ENCODE results near the gene EVA1B. TPM values are rescaled to one million over a fixed set of nuclear protein-coding genes. Genes with fewer than 3 reads are reported as not detected.
A peak's percentile ranks its signal among the peaks of the same experiment; 100 is the strongest.

EVA1B gene
- total RNA-seq = 1 to 10 TPM; 2.7 to 3.1 TPM

- Mint-ChIP-seq H3K27me3 (peaks cover 3% of the 10 kb centered on the region), H3K9me3 (ENCODE audit: low read depth) (no peaks in the 10 kb centered on the region), H3K4me3 (peak within 1 kb of the TSS; percentile 66), H3K36me3 (ENCODE audit: low read depth) (peaks cover 7% of the 10 kb centered on the region), H3K27ac (no peak within 1 kb of the TSS), H3K4me1 (peaks cover 22% of the 10 kb centered on the region)
- ChIA-PET POLR2A (interaction anchor here (0.6 to 1.5 kb wide), 6 partner anchors 20 to 132 kb away, joined by 3 to 6 read pairs (median 3); partner anchors contain the start of gene THRAP3), CTCF (interaction anchor here (0.5 to 2.2 kb wide), 4 partner anchors 24 to 314 kb away, joined by 3 to 7 read pairs (median 3); no protein-coding TSS in a partner anchor)
- intact Hi-C loops (cut with DNase I, micrococcal nuclease) = loop anchor here (1.0 to 2.0 kb wide), 2 partner anchors 16 to 17 kb away; partner anchors contain the start of gene SH3D21 (in 1 of the 2)
- ATAC-seq (peak; percentile 45), DNase-seq (peak; percentile 72)
These were observed at the start of gene EVA1B for GRCh38 chr1:36323636-36324352. TSS of gene EVA1B (minus strand) at chr1:36323645. CDS start at chr1:36323037, 608 bp downstream.

GRCh38 chr1:36372617-36373016, 49.2 kb upstream of the EVA1B start:
- H3K4me3 Mint-ChIP-seq = no peak overlapping the region
- H3K27me3 Mint-ChIP-seq = no peaks in the 10 kb centered on the region
- H3K4me1 Mint-ChIP-seq = peaks cover 66% of the 10 kb centered on the region
- ATAC-seq = no peak
- ChIA-PET CTCF (interaction anchor here (0.6 to 1.1 kb wide), 2 partner anchors 9 to 30 kb away, joined by 3 to 4 read pairs; no protein-coding TSS in a partner anchor), POLR2A (no interaction called here)
- no peaks in the 10 kb centered on the region for H3K9me3 Mint-ChIP-seq (ENCODE audit: low read depth)
- intact Hi-C loops (cut with DNase I, micrococcal nuclease) = no loop called here
- H3K36me3 Mint-ChIP-seq (ENCODE audit: low read depth) = peaks cover 11% of the 10 kb centered on the region
- H3K27ac Mint-ChIP-seq = peak overlapping the region; percentile 56
- DNase-seq = no peak

GRCh38 chr1:36369061-36369861, 45.8 kb upstream of the EVA1B start:
- POLR2A ChIA-PET = interaction anchor here (0.5 to 1.6 kb wide), 4 partner anchors 17 to 98 kb away, joined by 3 to 6 read pairs (median 4); no protein-coding TSS in a partner anchor
- H3K27ac Mint-ChIP-seq = peak overlapping the region; percentile 76
- no peaks in the 10 kb centered on the region for H3K27me3 Mint-ChIP-seq
- no peak overlapping the region for H3K4me3 Mint-ChIP-seq
- peaks cover 69% of the 10 kb centered on the region for H3K4me1 Mint-ChIP-seq
- intact Hi-C loops (cut with DNase I, micrococcal nuclease) = loop anchor here (1.0 to 5.0 kb wide), 8 partner anchors 18 to 270 kb away; partner anchors contain the start of genes SH3D21 (in 1 of the 2) and TRAPPC3 (in 1 of the 2)
- no peaks in the 10 kb centered on the region for H3K9me3 Mint-ChIP-seq (ENCODE audit: low read depth)
- CTCF ChIA-PET = interaction anchor here (0.6 to 4.1 kb wide), 15 partner anchors 9 to 208 kb away, joined by 3 to 31 read pairs (median 4); partner anchors contain the start of genes EVA1B and STK40
- peaks cover 10% of the 10 kb centered on the region for H3K36me3 Mint-ChIP-seq (ENCODE audit: low read depth)
- peak; percentile 35 for ATAC-seq
- peak; percentile 92 for DNase-seq

GRCh38 chr1:36367798-36368197, 44.4 kb upstream of the EVA1B start:
- DNase-seq = no peak
- H3K4me1 Mint-ChIP-seq = peaks cover 55% of the 10 kb centered on the region
- H3K27me3 Mint-ChIP-seq = no peaks in the 10 kb centered on the region
- H3K27ac Mint-ChIP-seq = peak overlapping the region; percentile 87
- CTCF ChIA-PET = interaction anchor here (0.7 to 4.1 kb wide), 12 partner anchors 9 to 271 kb away, joined by 3 to 31 read pairs (median 5); partner anchors contain the start of genes STK40 and TRAPPC3
- H3K9me3 Mint-ChIP-seq (ENCODE audit: low read depth) = no peaks in the 10 kb centered on the region
- intact Hi-C loops (cut with DNase I, micrococcal nuclease) = loop anchor here (2.0 to 5.0 kb wide), 4 partner anchors 17 to 60 kb away; partner anchors contain the start of gene SH3D21 (in 1 of the 2)
- no peak for ATAC-seq
- no peak overlapping the region for H3K4me3 Mint-ChIP-seq
- POLR2A ChIA-PET = interaction anchor here (0.6 to 1.6 kb wide), 2 partner anchors 19 to 277 kb away, joined by 4 to 5 read pairs; no protein-coding TSS in a partner anchor
- H3K36me3 Mint-ChIP-seq (ENCODE audit: low read depth) = peaks cover 15% of the 10 kb centered on the region

GRCh38 chr1:36367066-36367465, 43.6 kb upstream of the EVA1B start:
- POLR2A ChIA-PET = interaction anchor here (0.6 to 1.2 kb wide), 4 partner anchors 20 to 105 kb away, joined by 3 to 9 read pairs (median 4); no protein-coding TSS in a partner anchor
- Mint-ChIP-seq H3K9me3 (ENCODE audit: low read depth) (no peaks in the 10 kb centered on the region), H3K27ac (peak overlapping the region; percentile 87), H3K36me3 (ENCODE audit: low read depth) (peaks cover 17% of the 10 kb centered on the region), H3K4me1 (peaks cover 50% of the 10 kb centered on the region), H3K4me3 (no peak overlapping the region), H3K27me3 (no peaks in the 10 kb centered on the region)
- intact Hi-C loops (cut with DNase I, micrococcal nuclease) = loop anchor here in 1 of 2 experiments (5.0 kb wide), 1 partner anchor 60 kb away; the partner anchor contains the start of gene SH3D21
- ATAC-seq = no peak
- no peak for DNase-seq
- CTCF ChIA-PET = interaction anchor here (0.5 to 4.1 kb wide), 10 partner anchors 11 to 485 kb away, joined by 3 to 31 read pairs (median 5); partner anchors contain the start of gene STK40

GRCh38 chr1:36366091-36366661, 42.7 kb upstream of the EVA1B start:
- ATAC-seq = peak; percentile 86
- ChIA-PET POLR2A (interaction anchor here (0.6 to 1.2 kb wide), 6 partner anchors 21 to 1135 kb away, joined by 3 to 9 read pairs (median 4); partner anchors contain the start of gene TRAPPC3), CTCF (interaction anchor here (0.6 to 4.1 kb wide), 9 partner anchors 12 to 484 kb away, joined by 3 to 31 read pairs (median 3); no protein-coding TSS in a partner anchor)
- intact Hi-C loops (cut with DNase I, micrococcal nuclease) = loop anchor here in 1 of 2 experiments (5.0 kb wide), 1 partner anchor 59 kb away; the partner anchor contains the start of gene SH3D21
- H3K9me3 Mint-ChIP-seq (ENCODE audit: low read depth) = no peaks in the 10 kb centered on the region
- DNase-seq = peak; percentile 73
- peaks cover 24% of the 10 kb centered on the region for H3K36me3 Mint-ChIP-seq (ENCODE audit: low read depth)
- peak overlapping the region; percentile 87 for H3K27ac Mint-ChIP-seq
- peaks cover 50% of the 10 kb centered on the region for H3K4me1 Mint-ChIP-seq
- no peaks in the 10 kb centered on the region for H3K27me3 Mint-ChIP-seq
- no peak overlapping the region for H3K4me3 Mint-ChIP-seq

GRCh38 chr1:36365381-36365780, 41.9 kb upstream of the EVA1B start:
- no peak for DNase-seq
- no peaks in the 10 kb centered on the region for H3K27me3 Mint-ChIP-seq
- intact Hi-C loops (cut with DNase I, micrococcal nuclease) = loop anchor here in 1 of 2 experiments (5.0 kb wide), 1 partner anchor 58 kb away; the partner anchor contains the start of gene SH3D21
- peak overlapping the region; percentile 87 for H3K27ac Mint-ChIP-seq
- ChIA-PET CTCF (interaction anchor here (0.7 to 0.9 kb wide), 2 partner anchors 22 to 54 kb away, joined by 3 read pairs; no protein-coding TSS in a partner anchor), POLR2A (no interaction called here)
- H3K4me3 Mint-ChIP-seq = no peak overlapping the region
- ATAC-seq = no peak
- H3K4me1 Mint-ChIP-seq = peaks cover 52% of the 10 kb centered on the region
- H3K36me3 Mint-ChIP-seq (ENCODE audit: low read depth) = peaks cover 27% of the 10 kb centered on the region
- H3K9me3 Mint-ChIP-seq (ENCODE audit: low read depth) = no peaks in the 10 kb centered on the region

GRCh38 chr1:36359911-36360550, 36.6 kb upstream of the EVA1B start:
- CTCF ChIA-PET = interaction anchor here (1.1 to 2.1 kb wide), 3 partner anchors 8 to 71 kb away, joined by 3 to 10 read pairs (median 4); no protein-coding TSS in a partner anchor
- DNase-seq (peak; percentile 64), ATAC-seq (peak; percentile 97)
- Mint-ChIP-seq H3K9me3 (ENCODE audit: low read depth) (no peaks in the 10 kb centered on the region), H3K27ac (peak overlapping the region; percentile 85), H3K4me1 (peaks cover 15% of the 10 kb centered on the region), H3K36me3 (ENCODE audit: low read depth) (peaks cover 34% of the 10 kb centered on the region), H3K27me3 (no peaks in the 10 kb centered on the region), H3K4me3 (no peak overlapping the region)
- POLR2A ChIA-PET = interaction anchor here (0.7 kb wide), 1 partner anchor 91 kb away, joined by 3 read pairs; no protein-coding TSS in a partner anchor
- intact Hi-C loops (cut with DNase I, micrococcal nuclease) = no loop called here

GRCh38 chr1:36359383-36359782, 35.9 kb upstream of the EVA1B start:
- DNase-seq (no peak), ATAC-seq (peak; percentile 8)
- ChIA-PET CTCF (interaction anchor here (2.1 kb wide), 1 partner anchor 9 kb away, joined by 10 read pairs; no protein-coding TSS in a partner anchor), POLR2A (interaction anchor here (0.7 to 1.1 kb wide), 2 partner anchors 9 to 91 kb away, joined by 3 read pairs; no protein-coding TSS in a partner anchor)
- Mint-ChIP-seq H3K4me1 (peaks cover 14% of the 10 kb centered on the region), H3K9me3 (ENCODE audit: low read depth) (no peaks in the 10 kb centered on the region), H3K27me3 (no peaks in the 10 kb centered on the region), H3K4me3 (no peak overlapping the region), H3K36me3 (ENCODE audit: low read depth) (peaks cover 39% of the 10 kb centered on the region), H3K27ac (peak overlapping the region; percentile 85)
- intact Hi-C loops (cut with DNase I, micrococcal nuclease) = no loop called here

Data from activated CD4-positive, alpha-beta T cell treated with anti-CD3 and anti-CD28 coated beads for 36 hours (primary cell).